Transverse colon (tissue), 3 donors: ENCODE measurements around the gene SEPTIN6.

Experiments used
- CTCF ChIP-seq, 5 experiments: fragments of 200-600 bp in 3 of 5; fragments of 450-650 bp in 2 of 5; sonication (generic) in 3 of 5; IDR thresholded peaks; 1 replicate in 2 of 5; 2 replicates in 3 of 5; pipeline ENCODE4 v1.5.1; 2016 to 2017; ENCODE audit warnings: antibody characterized with exemption in 5 of 5, inconsistent platforms in 3 of 5, mild to moderate bottlenecking in 2 of 5, moderate library complexity in 1 of 5
- EP300 ChIP-seq: sonication (generic); formaldehyde crosslinking; IDR thresholded peaks from one replicate; pipeline ENCODE4 v1.6.1; 2017; ENCODE audit warnings: antibody characterized with exemption, low read depth

- TF ChIP-seq CTCF (IDR thresholded peaks at IDR 0.05) (no peak), EP300 (no peak)
Measured at GRCh38 chrX:119690921-119691716, 1.8 kb downstream of the SEPTIN6 start.
